Stomach (tissue), 9 donors: ENCODE results near the gene GREB1L. TPM values are rescaled to one million over a fixed set of nuclear protein-coding genes. Genes with fewer than 3 reads are reported as not detected.

Experiments used
- DNase-seq, 2 donors: peaks; one replicate each; pipeline versions ENCODE4 v3.0.0 to v3.0.0-alpha.2; 2013 to 2019
- H3K27ac ChIP-seq, 5 donors: fragments of 200-600 bp in 4 of 5; sonication (generic) in 4 of 5; one replicate each; pipeline ENCODE4 v1.5.1; 2013 to 2019; ENCODE audit warnings: mild to moderate bottlenecking in 1 of 5, moderate library complexity in 1 of 5
- H3K27me3 ChIP-seq, 3 donors: fragments of 200-600 bp; sonication (generic); one replicate each; pipeline ENCODE4 v1.5.1; 2017 to 2019; ENCODE audit warnings: mixed run types in 1 of 3
- H3K36me3 ChIP-seq, 4 donors: fragments of 200-600 bp; sonication (generic); 1 replicate in 3 of 4; 2 replicates in 1 of 4; pipeline ENCODE4 v1.5.1; 2016 to 2019
- H3K4me1 ChIP-seq, 4 donors: fragments of 200-600 bp; sonication (generic); one replicate each; pipeline ENCODE4 v1.5.1; 2016 to 2019
- H3K4me3 ChIP-seq, 4 donors: fragments of 200-600 bp; sonication (generic) in 3 of 4; one replicate each; pipeline ENCODE4 v1.5.1; 2016 to 2019; ENCODE audit warnings: mild to moderate bottlenecking in 1 of 4
- H3K9me3 ChIP-seq, 4 donors: fragments of 200-600 bp; sonication (generic); one replicate each; pipeline ENCODE4 v1.5.1; 2016 to 2019
- EP300 ChIP-seq: sonication (generic); formaldehyde crosslinking; IDR thresholded peaks from one replicate; pipeline ENCODE4 v1.6.1; 2017; ENCODE audit warnings: antibody characterized with exemption
- POLR2A ChIP-seq, 4 donors: fragments of 450-650 bp; IDR thresholded peaks; one replicate each; pipeline ENCODE4 v1.6.1; 2016; ENCODE audit warnings: antibody characterized with exemption in 4 of 4, control low read depth in 2 of 4, mild to moderate bottlenecking in 1 of 4, moderate library complexity in 1 of 4
- POLR2AphosphoS5 ChIP-seq, 3 donors: sonication (generic); formaldehyde crosslinking; IDR thresholded peaks; one replicate each; pipeline ENCODE4 v1.6.1; 2016; ENCODE audit warnings: antibody characterized with exemption in 3 of 3
- WGBS, 5 donors: extraction: QIAGEN DNeasy Blood & Tissue Kit in 3 of 5; methylation state at CpG; one replicate each; pipeline versions ENCODE4 v1.1.5 to v1.1.7; 2013 to 2018; 5-methylcytosine and 5-hydroxymethylcytosine counted together
- intact Hi-C: fragments of 100-400 bp; cut with DNase I; formaldehyde crosslinking; loops from one replicate; pipeline ENCODE4 v1.15.1; 2023; ENCODE audit warnings: low total_unique reads
- polyA plus RNA-seq, 3 donors: library from polyadenylated mRNA; stranded (reverse); fragments of 200-250 nt; gene quantifications; one replicate each; pipeline ENCODE4 v1.2.3, GENCODE V29; 2013
- total RNA-seq, 5 donors: library from RNA; depleted of rRNA; stranded (reverse); fragments of >200 nt; gene quantifications; one replicate each; pipeline versions ENCODE4 v1.1.0 to v1.2.3, GENCODE V29; 2014 to 2016
- TF ChIP-seq, protein P1 (sequence below), 7 experiments: fragments of 450-650 bp in 4 of 7; fragments of 200-600 bp in 3 of 7; sonication (generic) in 3 of 7; IDR thresholded peaks; one replicate each; pipeline ENCODE4 v1.5.1; 2016 to 2019; ENCODE audit warnings: antibody characterized with exemption in 7 of 7, control low read depth in 2 of 7, mild to moderate bottlenecking in 1 of 7
- donor health status: healthy with polysubstance abuse.
- donor health status: Bipolar disorder and iron deficiency.
- donor health status: healthy.

Gene GREB1L
- total and polyA plus RNA-seq, 8 donors = 0.15 to 77.6 (median 0.45) TPM; not detected in 1

DNA sequence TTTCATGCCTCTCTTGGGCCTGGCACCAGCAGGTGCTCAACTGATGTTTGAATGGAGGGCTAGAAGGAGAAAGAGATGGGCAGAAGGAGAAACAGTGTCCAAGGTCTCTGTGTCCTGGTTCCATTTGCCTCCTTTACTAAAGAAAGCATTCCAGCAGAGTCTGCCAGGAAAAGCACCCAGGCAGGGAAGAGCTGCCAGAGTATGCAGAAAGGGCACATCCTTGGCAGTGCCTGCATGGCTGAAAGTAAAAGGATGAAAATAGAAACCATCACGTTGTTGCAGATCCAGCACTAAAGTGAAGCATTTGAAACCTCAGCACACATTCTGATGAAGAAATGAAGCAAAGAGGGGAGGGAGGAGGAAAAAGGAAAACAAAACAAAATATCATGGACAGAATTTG is 216.3 kb downstream of the GREB1L start:
- 52 to 81% (median 71%) methylated on average over 1 of the region's 1 CpG for WGBS, 5 donors
- Histone ChIP-seq H3K27me3 (no peaks in the 10 kb centered on the region), H3K36me3 (no peaks in the 10 kb centered on the region), H3K4me1 (no peaks in the 10 kb centered on the region), H3K27ac (no peak overlapping the region), H3K4me3 (no peak overlapping the region), H3K9me3 (no peaks in the 10 kb centered on the region)
- TF ChIP-seq POLR2A (IDR thresholded peaks at IDR 0.05) = no peak
- TF ChIP-seq EP300 = no peak
- TF ChIP-seq POLR2AphosphoS5 (IDR thresholded peaks at IDR 0.05) = no peak
- TF ChIP-seq, protein P1, sequence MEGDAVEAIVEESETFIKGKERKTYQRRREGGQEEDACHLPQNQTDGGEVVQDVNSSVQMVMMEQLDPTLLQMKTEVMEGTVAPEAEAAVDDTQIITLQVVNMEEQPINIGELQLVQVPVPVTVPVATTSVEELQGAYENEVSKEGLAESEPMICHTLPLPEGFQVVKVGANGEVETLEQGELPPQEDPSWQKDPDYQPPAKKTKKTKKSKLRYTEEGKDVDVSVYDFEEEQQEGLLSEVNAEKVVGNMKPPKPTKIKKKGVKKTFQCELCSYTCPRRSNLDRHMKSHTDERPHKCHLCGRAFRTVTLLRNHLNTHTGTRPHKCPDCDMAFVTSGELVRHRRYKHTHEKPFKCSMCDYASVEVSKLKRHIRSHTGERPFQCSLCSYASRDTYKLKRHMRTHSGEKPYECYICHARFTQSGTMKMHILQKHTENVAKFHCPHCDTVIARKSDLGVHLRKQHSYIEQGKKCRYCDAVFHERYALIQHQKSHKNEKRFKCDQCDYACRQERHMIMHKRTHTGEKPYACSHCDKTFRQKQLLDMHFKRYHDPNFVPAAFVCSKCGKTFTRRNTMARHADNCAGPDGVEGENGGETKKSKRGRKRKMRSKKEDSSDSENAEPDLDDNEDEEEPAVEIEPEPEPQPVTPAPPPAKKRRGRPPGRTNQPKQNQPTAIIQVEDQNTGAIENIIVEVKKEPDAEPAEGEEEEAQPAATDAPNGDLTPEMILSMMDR (IDR thresholded peaks at IDR 0.05) = no peak
- intact Hi-C loops = no loop called here
- DNase-seq = no peak

DNA sequence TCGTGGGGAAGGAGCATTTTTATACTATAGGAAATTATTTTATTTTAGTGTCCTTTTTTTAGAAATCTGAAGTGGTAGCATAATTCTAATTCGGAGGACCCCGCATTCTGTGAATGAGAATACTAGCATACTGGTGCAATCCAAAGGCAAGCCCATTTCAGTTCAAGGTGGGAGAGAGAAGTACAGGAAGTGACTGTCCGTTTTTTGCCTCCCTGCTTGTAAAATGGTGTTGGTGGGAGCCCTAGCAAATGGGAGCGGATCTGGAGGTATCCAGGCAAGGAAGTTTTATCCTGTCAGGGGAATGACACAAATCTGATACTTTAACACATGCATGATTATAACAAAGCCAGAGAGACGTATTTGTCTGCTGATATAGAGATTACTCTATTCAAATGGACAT is 216.8 kb downstream of the GREB1L start:
- no peak for DNase-seq
- H3K36me3 ChIP-seq = no peaks in the 10 kb centered on the region
- intact Hi-C loops = no loop called here
- H3K4me1 ChIP-seq = no peaks in the 10 kb centered on the region
- TF ChIP-seq POLR2A (IDR thresholded peaks at IDR 0.05) = no peak
- no peak for TF ChIP-seq EP300
- TF ChIP-seq, protein P1 (IDR thresholded peaks at IDR 0.05) = no peak
- no peak for TF ChIP-seq POLR2AphosphoS5 (IDR thresholded peaks at IDR 0.05)
- H3K9me3 ChIP-seq = no peaks in the 10 kb centered on the region
- no peaks in the 10 kb centered on the region for H3K27me3 ChIP-seq
- H3K27ac ChIP-seq = no peak overlapping the region
- 69 to 76% (median 73%) methylated on average over 6 of the region's 6 CpGs for WGBS, 5 donors
- no peak overlapping the region for H3K4me3 ChIP-seq

DNA sequence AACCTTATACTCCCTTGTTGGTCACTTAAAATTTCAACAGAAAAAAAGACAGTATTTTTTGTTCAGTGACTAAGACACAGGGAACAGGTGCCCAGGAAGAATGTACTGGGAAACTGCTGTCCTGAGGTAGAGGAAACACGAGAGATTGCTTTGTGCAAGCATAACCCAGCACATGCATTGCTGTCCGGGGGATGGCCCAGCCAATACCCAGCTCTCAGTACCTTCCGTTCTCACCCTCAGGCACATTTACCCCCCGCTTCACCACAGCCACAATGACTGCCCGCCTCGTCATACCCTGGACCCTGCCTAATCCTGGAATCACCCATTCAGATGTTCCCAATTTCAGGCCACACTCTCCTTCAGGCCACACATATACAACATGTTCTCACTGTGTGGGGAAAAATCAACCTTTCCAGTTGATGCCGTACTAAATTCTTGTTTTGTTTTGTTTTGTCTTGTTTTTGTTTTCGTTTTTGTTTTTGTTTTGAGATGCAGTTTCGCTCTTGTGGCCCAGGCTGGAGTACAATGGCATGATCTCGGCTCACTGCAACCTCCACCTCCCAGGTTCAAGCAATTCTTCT is 217.8 kb downstream of the GREB1L start:
- no peaks in the 10 kb centered on the region for H3K36me3 ChIP-seq
- H3K27ac ChIP-seq = no peak overlapping the region
- no peak for DNase-seq
- WGBS, 5 donors = 82 to 92% (median 88%) methylated on average over 10 of the region's 10 CpGs
- intact Hi-C loops = no loop called here
- TF ChIP-seq, protein P1 (IDR thresholded peaks at IDR 0.05) = no peak
- TF ChIP-seq POLR2A (IDR thresholded peaks at IDR 0.05) = no peak
- H3K9me3 ChIP-seq = no peaks in the 10 kb centered on the region
- no peak overlapping the region for H3K4me3 ChIP-seq
- H3K4me1 ChIP-seq = no peaks in the 10 kb centered on the region
- H3K27me3 ChIP-seq = no peaks in the 10 kb centered on the region

DNA sequence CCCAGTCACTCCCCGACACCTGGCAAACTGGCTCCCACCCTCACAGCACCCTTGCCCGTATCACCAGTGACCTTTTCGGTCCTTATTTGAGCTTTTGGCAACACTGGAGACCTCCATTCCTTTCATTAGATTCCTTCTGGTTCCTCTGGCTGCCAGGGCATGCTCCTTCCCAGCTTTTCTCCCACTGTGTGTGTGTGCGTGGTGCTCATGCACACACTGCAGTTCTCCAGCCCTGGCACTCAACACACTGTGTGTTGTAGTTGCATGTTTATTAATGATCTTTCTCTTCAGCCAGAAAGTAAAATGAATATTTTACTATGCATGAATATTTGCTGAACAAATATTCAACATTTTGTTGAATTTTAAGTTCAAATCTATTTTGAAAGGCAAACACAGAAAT is 219.4 kb downstream of the GREB1L start:
- intact Hi-C loops = no loop called here
- Histone ChIP-seq H3K27me3 (no peaks in the 10 kb centered on the region), H3K9me3 (no peaks in the 10 kb centered on the region), H3K4me3 (no peak overlapping the region), H3K36me3 (no peaks in the 10 kb centered on the region), H3K4me1 (no peaks in the 10 kb centered on the region), H3K27ac (no peak overlapping the region)
- 69 to 83% (median 80%) methylated on average over 4 of the region's 4 CpGs for WGBS, 5 donors
- DNase-seq = no peak
- TF ChIP-seq POLR2A (IDR thresholded peaks at IDR 0.05) (no peak), EP300 (no peak), POLR2AphosphoS5 (IDR thresholded peaks at IDR 0.05) (no peak)
- TF ChIP-seq, protein P1 (IDR thresholded peaks at IDR 0.05) = no peak
